GM12891 (cell line): ENCODE results near the gene TBX5.

ENCODE experiments used
- POLR2A ChIP-seq: IDR thresholded peaks from 2 replicates; pipeline ENCODE4 v1.6.1; 2011; ENCODE audit warnings: low read depth, low read length, control low read depth
- POLR2AphosphoS5 ChIP-seq: IDR thresholded peaks from 2 replicates; pipeline ENCODE4 v1.6.1; 2011; ENCODE audit warnings: low read depth, low read length, control low read depth

DNA sequence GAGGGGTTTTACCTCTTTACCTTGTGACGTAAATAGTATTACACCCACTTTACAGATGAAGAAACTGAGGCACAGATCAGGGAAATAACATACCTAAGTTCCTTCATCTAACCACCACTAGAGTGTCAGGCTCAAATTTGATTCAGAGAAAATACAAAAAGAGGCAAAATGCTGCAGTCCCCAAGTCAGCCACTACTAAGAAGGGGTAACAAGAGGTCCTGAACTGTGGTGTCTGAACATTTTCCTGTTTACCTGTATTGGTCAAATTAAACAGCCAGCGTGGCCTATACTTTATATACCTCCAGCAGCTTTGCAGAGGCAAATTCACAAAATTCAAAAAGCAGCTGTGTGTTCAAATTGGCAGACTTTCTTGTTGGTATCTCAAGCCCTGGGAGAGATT, 92.0 kb downstream of the TBX5 start:
- TF ChIP-seq POLR2A: no peak
- no peak for TF ChIP-seq POLR2AphosphoS5
